Measurements from ENCODE around the gene ZNF664.

Gene ZNF664

GRCh38 chr12:124024776-124025175 is 51.8 kb downstream of the ZNF664 start:
- no peak for TF ChIP-seq CTCF (IDR thresholded peaks at IDR 0.05)
- Histone ChIP-seq H3K27ac (peak overlapping the region in 1 of 2 donors; percentile 18), H3K4me3 (no peak overlapping the region)
- no peak for DNase-seq (ENCODE audit: low spot score)

GRCh38 chr12:124025661-124026060 is 52.6 kb downstream of the ZNF664 start:
- DNase-seq (ENCODE audit: low spot score): no peak
- TF ChIP-seq CTCF (IDR thresholded peaks at IDR 0.05): no peak
- no peak overlapping the region for H3K27ac ChIP-seq
- H3K4me3 ChIP-seq: no peak overlapping the region

GRCh38 chr12:124026755-124027745 is 54.0 kb downstream of the ZNF664 start:
- peak overlapping the region in 1 of 2 donors; percentile 26 for H3K27ac ChIP-seq
- H3K4me3 ChIP-seq: no peak overlapping the region
- TF ChIP-seq CTCF (IDR thresholded peaks at IDR 0.05): no peak
- no peak for DNase-seq (ENCODE audit: low spot score)

- DNase-seq (ENCODE audit: low spot score): no peak
- no peak for TF ChIP-seq CTCF (IDR thresholded peaks at IDR 0.05)
- Histone ChIP-seq H3K4me3 (no peak overlapping the region), H3K27ac (no peak overlapping the region)
These were observed 54.9 kb downstream of the ZNF664 start for GRCh38 chr12:124027753-124028554.

GRCh38 chr12:124028555-124028925 is 55.5 kb downstream of the ZNF664 start:
- Histone ChIP-seq H3K27ac (no peak overlapping the region), H3K4me3 (no peak overlapping the region)
- DNase-seq (ENCODE audit: low spot score): no peak
- no peak for TF ChIP-seq CTCF (IDR thresholded peaks at IDR 0.05)

GRCh38 chr12:124030008-124030407 is 57.0 kb downstream of the ZNF664 start:
- DNase-seq (ENCODE audit: low spot score): no peak
- TF ChIP-seq CTCF (IDR thresholded peaks at IDR 0.05): no peak
- Histone ChIP-seq H3K27ac (no peak overlapping the region), H3K4me3 (no peak overlapping the region)
